PC-3 (cell line): ENCODE measurements around the gene PCBD1.

Experiments used
- CTCF ChIP-seq: fragments of 300-600 bp; sonication (generic); conservative IDR thresholded peaks from 2 replicates; pipeline ENCODE4 v1.5.1; 2017; ENCODE audit warnings: antibody characterized with exemption, low read depth, mild to moderate bottlenecking, low read length
- EZH2phosphoT487 ChIP-seq: fragments of 300-600 bp; sonication (generic); IDR thresholded peaks from 2 replicates; pipeline ENCODE4 v1.6.1; 2018; ENCODE audit warnings: mild to moderate bottlenecking, antibody characterized with exemption, low read length, borderline replicate concordance

DNA sequence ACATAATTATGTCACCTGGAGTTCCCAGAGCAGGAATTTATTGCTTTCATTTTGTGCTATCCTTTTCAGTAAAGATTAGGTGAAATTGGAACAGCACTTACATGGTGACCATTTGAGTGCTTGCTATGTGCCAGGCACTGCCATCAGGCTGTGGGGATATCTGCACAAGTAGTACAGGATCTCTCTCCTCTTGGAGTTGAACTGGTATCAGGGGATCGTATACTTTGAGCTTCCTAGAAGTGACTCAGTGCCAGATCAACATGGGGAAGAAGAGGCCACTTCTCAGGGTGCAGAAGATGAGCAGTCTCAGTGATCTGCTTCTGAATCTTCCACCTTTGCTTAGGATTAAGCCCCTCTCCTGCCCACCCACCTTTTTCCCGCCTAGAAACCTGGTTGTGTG is 43.1 kb downstream of the PCBD1 start:
- TF ChIP-seq CTCF, result no peak
- no peak for TF ChIP-seq EZH2phosphoT487
